ENCODE data around the gene OR11A1. TPM values are rescaled to one million over a fixed set of nuclear protein-coding genes. Genes with fewer than 3 reads are reported as not detected.

OR11A1 gene, protein sequence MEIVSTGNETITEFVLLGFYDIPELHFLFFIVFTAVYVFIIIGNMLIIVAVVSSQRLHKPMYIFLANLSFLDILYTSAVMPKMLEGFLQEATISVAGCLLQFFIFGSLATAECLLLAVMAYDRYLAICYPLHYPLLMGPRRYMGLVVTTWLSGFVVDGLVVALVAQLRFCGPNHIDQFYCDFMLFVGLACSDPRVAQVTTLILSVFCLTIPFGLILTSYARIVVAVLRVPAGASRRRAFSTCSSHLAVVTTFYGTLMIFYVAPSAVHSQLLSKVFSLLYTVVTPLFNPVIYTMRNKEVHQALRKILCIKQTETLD
- not detected in 2 replicates for total RNA-seq

DNA sequence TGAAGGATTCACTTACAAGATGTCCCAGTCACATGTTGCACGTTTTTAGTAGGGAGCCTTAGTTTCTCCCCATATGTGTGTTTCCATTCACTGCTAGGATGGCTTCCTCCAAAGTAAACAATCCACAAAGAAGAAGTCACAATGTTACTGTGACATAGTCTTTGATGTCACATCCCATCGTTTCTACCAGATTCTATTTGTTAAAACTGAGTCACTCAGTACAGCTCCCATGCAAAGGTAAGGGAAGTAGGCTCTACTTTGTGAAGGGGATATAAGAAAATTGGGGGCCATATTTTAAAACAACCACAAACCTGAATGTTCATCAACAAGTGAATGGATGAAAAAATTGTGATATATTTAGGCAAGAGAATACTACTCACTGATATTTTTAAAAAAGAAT, at the start of gene OR11A1, which contains the start of gene OR2H1:
Gene OR11A1, minus strand, starts transcription at position 101 of the 400 bp plus-strand sequence. CDS start 29,430 bp downstream, outside the sequence.
Gene OR2H1, plus strand, starts transcription at position 185 of the 400 bp plus-strand sequence. CDS start 4,615 bp downstream, outside the sequence.
- no peak for TF ChIP-seq CTCF (IDR thresholded peaks at IDR 0.05; ENCODE audit: insufficient read depth, low read depth, low read length)
- DNase-seq (ENCODE audit: low read depth): no peak

GRCh38 chr6:29506446-29507067, 49.7 kb upstream of the OR11A1 start:
- DNase-seq (ENCODE audit: low read depth): no peak
- no peak overlapping the region for H3K4me3 ChIP-seq (ENCODE audit: low read depth, low read length)
- TF ChIP-seq CTCF (IDR thresholded peaks at IDR 0.05; ENCODE audit: insufficient read depth, low read depth, low read length): no peak

More for the DNA sequence above, at the start of gene OR11A1, which contains the start of gene OR2H1:
- H3K4me3 ChIP-seq (ENCODE audit: low read depth, low read length): no peak within 1 kb of the TSS

DNA sequence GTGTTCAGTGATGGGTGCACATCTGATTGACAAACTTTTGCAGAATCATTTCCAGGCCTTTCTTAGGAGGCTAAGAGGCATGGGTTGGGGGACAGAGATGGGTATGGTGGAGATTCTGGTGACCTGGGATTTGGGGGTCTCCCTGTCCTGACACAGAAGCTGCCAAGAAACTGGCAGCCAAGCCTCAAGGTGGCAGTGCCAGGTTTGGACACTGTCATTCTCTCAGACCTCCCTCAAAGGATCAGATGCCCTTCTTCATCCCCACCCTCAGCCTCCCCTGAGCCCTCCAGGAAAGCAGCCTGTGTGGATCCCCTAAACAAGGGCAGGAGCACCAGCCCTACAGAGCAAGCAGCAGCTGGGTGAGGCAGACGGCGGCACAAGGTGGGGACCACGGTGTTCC, 48.9 kb upstream of the OR11A1 start:
- H3K4me3 ChIP-seq (ENCODE audit: low read depth, low read length): no peak overlapping the region
- no peak for DNase-seq (ENCODE audit: low read depth)
- TF ChIP-seq CTCF (IDR thresholded peaks at IDR 0.05; ENCODE audit: insufficient read depth, low read depth, low read length): no peak

DNA sequence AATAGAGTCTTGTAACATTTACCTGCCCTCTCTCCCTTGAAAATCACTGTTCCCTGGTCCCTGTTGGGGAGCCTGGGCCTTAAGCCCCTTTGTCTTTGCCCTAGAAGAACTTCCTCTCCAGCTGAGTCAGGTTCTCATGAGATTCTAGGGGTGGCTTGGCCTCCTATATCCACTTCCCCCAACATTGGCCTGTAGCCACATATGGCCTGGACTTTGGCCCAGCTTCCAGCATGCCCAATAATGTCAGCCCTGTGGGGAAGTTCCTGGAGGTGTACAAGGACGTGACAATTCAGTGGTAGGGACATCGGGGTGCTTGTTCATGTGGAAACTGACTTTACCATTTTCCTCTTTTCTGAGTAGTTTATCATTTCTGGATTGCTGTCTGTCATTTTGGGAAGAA, 48.1 kb upstream of the OR11A1 start:
- H3K4me3 ChIP-seq (ENCODE audit: low read depth, low read length): no peak overlapping the region
- DNase-seq (ENCODE audit: low read depth): no peak
- TF ChIP-seq CTCF (IDR thresholded peaks at IDR 0.05; ENCODE audit: insufficient read depth, low read depth, low read length): no peak

- no peak for TF ChIP-seq CTCF (IDR thresholded peaks at IDR 0.05; ENCODE audit: insufficient read depth, low read depth, low read length)
- no peak overlapping the region for H3K4me3 ChIP-seq (ENCODE audit: low read depth, low read length)
- DNase-seq (ENCODE audit: low read depth): no peak
These were observed 45.7 kb upstream of the OR11A1 start for GRCh38 chr6:29502597-29502996.

GRCh38 chr6:29502181-29502580, 45.3 kb upstream of the OR11A1 start:
- H3K4me3 ChIP-seq (ENCODE audit: low read depth, low read length): no peak overlapping the region
- DNase-seq (ENCODE audit: low read depth): no peak
- TF ChIP-seq CTCF (IDR thresholded peaks at IDR 0.05; ENCODE audit: insufficient read depth, low read depth, low read length): no peak

All from fibroblast of villous mesenchyme (primary cell).